HG02870 (cell line): ENCODE measurements around the gene CPLX3.
"Not testable (repeated sequence)": the region's sequence is repeated elsewhere in the genome, so short reads cannot be mapped to it uniquely, and the experiment has no call there.

Experiments used
- ATAC-seq: cut with Tn5 transposase; IDR thresholded peaks from one replicate; pipeline ENCODE4 v1.9.1; 2021; ENCODE audit warnings: mild to moderate bottlenecking, moderate library complexity; ENCODE audit not compliant: unreplicated experiment

CPLX3 gene

GRCh38 chr15:74826364-74826819 lies at the start of gene CPLX3:
Gene CPLX3, plus strand, starts transcription at chr15:74826627. Its CDS starts 77 bp downstream, at chr15:74826704.
- no peak for ATAC-seq

GRCh38 chr15:74776821-74777768 lies 49.3 kb upstream of the CPLX3 start:
- ATAC-seq, result peak; percentile 38

- ATAC-seq, result no peak
Measured at GRCh38 chr15:74777769-74778598, 48.4 kb upstream of the CPLX3 start.

GRCh38 chr15:74778599-74778970 lies 47.8 kb upstream of the CPLX3 start:
- ATAC-seq, result no peak

- ATAC-seq, result no peak
Measured at GRCh38 chr15:74779162-74779648, 47.2 kb upstream of the CPLX3 start.

- ATAC-seq, result no peak
Measured at GRCh38 chr15:74780523-74781430, 45.6 kb upstream of the CPLX3 start.

GRCh38 chr15:74781431-74782258 lies 44.8 kb upstream of the CPLX3 start, which contains the start of gene CSK:
Gene CSK, plus strand, starts transcription at chr15:74782080. Its CDS starts 16,218 bp downstream, at chr15:74798298.
- ATAC-seq, result peak; percentile 23

GRCh38 chr15:74782259-74783071 lies 44.0 kb upstream of the CPLX3 start:
- ATAC-seq, result peak; percentile 1

GRCh38 chr15:74783072-74783807 lies 43.2 kb upstream of the CPLX3 start:
- ATAC-seq, result no peak

- no peak for ATAC-seq
Measured at GRCh38 chr15:74783808-74784175, 42.6 kb upstream of the CPLX3 start.

GRCh38 chr15:74784426-74785193 lies 41.8 kb upstream of the CPLX3 start:
- no peak for ATAC-seq

- no peak for ATAC-seq
Measured at GRCh38 chr15:74785194-74786032, 41.0 kb upstream of the CPLX3 start.

GRCh38 chr15:74786081-74786480 lies 40.3 kb upstream of the CPLX3 start:
- ATAC-seq, result not testable (repeated sequence)

- ATAC-seq, result no peak
Measured at GRCh38 chr15:74786551-74787165, 39.8 kb upstream of the CPLX3 start.

- peak; percentile 49 for ATAC-seq
Measured at GRCh38 chr15:74787251-74788041, 39.0 kb upstream of the CPLX3 start.
